NCI-H524 (cell line): ENCODE results near the gene STAC2.
"Not testable (repeated sequence)": the region's sequence is repeated elsewhere in the genome, so short reads cannot be mapped to it uniquely, and the experiment has no call there.

Source experiments
- DNase-seq, 2 experiments: peaks; one replicate each; lab custom pipeline; 2025; lab: John Stamatoyannopoulos, UW

STAC2 gene

GRCh38 chr17:39225308-39225958 is at the start of gene STAC2:
TSS of gene STAC2 (minus strand) at chr17:39225945. CDS start at chr17:39225502, 443 bp downstream.
- DNase-seq = no peak

- no peak for DNase-seq
These were observed 45.8 kb upstream of the STAC2 start for GRCh38 chr17:39271546-39271945.

GRCh38 chr17:39270923-39271322 is 45.2 kb upstream of the STAC2 start:
- DNase-seq = peak in 1 of 2 experiments; percentile 35

- no peak for DNase-seq
These were observed 38.4 kb upstream of the STAC2 start for GRCh38 chr17:39264119-39264518.

GRCh38 chr17:39261286-39261685 is 35.5 kb upstream of the STAC2 start:
- DNase-seq = no peak

GRCh38 chr17:39252788-39253460 is 27.2 kb upstream of the STAC2 start:
- DNase-seq = no peak

- no peak for DNase-seq
These were observed 26.3 kb upstream of the STAC2 start for GRCh38 chr17:39251997-39252396.

GRCh38 chr17:39250076-39250475 is 24.3 kb upstream of the STAC2 start:
- DNase-seq = not testable (repeated sequence)

- peak in 1 of 2 experiments; percentile 29 for DNase-seq
These were observed 20.5 kb upstream of the STAC2 start for GRCh38 chr17:39246274-39246673.

GRCh38 chr17:39244600-39245570 is 19.1 kb upstream of the STAC2 start:
- DNase-seq = peak; percentile 66 to 88

- DNase-seq = no peak
These were observed 18.4 kb upstream of the STAC2 start for GRCh38 chr17:39244016-39244599.

- no peak for DNase-seq
These were observed 17.4 kb upstream of the STAC2 start for GRCh38 chr17:39243155-39243554.

GRCh38 chr17:39240631-39241030 is 14.9 kb upstream of the STAC2 start:
- no peak for DNase-seq

- DNase-seq = peak; percentile 27 to 72
These were observed 14.0 kb upstream of the STAC2 start for GRCh38 chr17:39239640-39240314.

- DNase-seq = no peak
These were observed 12.7 kb upstream of the STAC2 start for GRCh38 chr17:39238311-39238972.

- DNase-seq = no peak
These were observed 11.8 kb upstream of the STAC2 start for GRCh38 chr17:39237586-39237985.

GRCh38 chr17:39236981-39237441 is 11.3 kb upstream of the STAC2 start:
- no peak for DNase-seq

GRCh38 chr17:39236450-39236927 is 10.7 kb upstream of the STAC2 start:
- DNase-seq = peak in 1 of 2 experiments; percentile 36

- DNase-seq = peak; percentile 96 to 99
These were observed 10.1 kb upstream of the STAC2 start for GRCh38 chr17:39235555-39236449.
